Activated CD8-positive, alpha-beta T cell treated with anti-CD3 and anti-CD28 coated beads for 36 hours (primary cell): ENCODE measurements around the gene LFNG. TPM values are rescaled to one million over a fixed set of nuclear protein-coding genes. Genes with fewer than 3 reads are reported as not detected.

Experiments used
- ATAC-seq: fragments of 200-7000 bp; cut with Tn5 transposase; one replicate; pipeline ENCODE4 v1.10.0; 2021; ENCODE audit warnings: mild to moderate bottlenecking, moderate library complexity
- CTCF ChIA-PET: fragments of 350-600 bp; sonication (Branson Sonifier 250); formaldehyde crosslinking; loops from one replicate; lab custom pipeline; 2021; ENCODE audit warnings: antibody characterized with exemption; lab: Charles Lee
- POLR2A ChIA-PET: fragments of 350-600 bp; sonication (Branson Sonifier 250); formaldehyde crosslinking; loops from one replicate; lab custom pipeline; 2021; ENCODE audit warnings: antibody characterized with exemption; lab: Charles Lee
- DNase-seq: peaks from one replicate; pipeline ENCODE4 v3.0.0-alpha.2; 2020
- H3K27ac Mint-ChIP-seq: one replicate; pipeline ENCODE4 v1.8.0; 2021; ENCODE audit warnings: mild to moderate bottlenecking, mixed read lengths
- H3K27me3 Mint-ChIP-seq: one replicate; pipeline ENCODE4 v1.8.0; 2021; ENCODE audit warnings: mixed read lengths
- H3K36me3 Mint-ChIP-seq: one replicate; pipeline ENCODE4 v1.8.0; 2021; ENCODE audit warnings: low read depth, mixed read lengths
- H3K4me1 Mint-ChIP-seq: one replicate; pipeline ENCODE4 v1.8.0; 2021; ENCODE audit warnings: low read depth, mixed read lengths
- H3K4me3 Mint-ChIP-seq: one replicate; pipeline ENCODE4 v1.8.0; 2021; ENCODE audit warnings: mild to moderate bottlenecking, moderate library complexity, mixed read lengths
- H3K9me3 Mint-ChIP-seq: one replicate; pipeline ENCODE4 v1.8.0; 2021; ENCODE audit warnings: mixed read lengths
- intact Hi-C: fragments of 100-400 bp; cut with micrococcal nuclease; formaldehyde crosslinking; loops from one replicate; pipeline ENCODE4 v1.10.0; 2022
- total RNA-seq, 2 experiments: library from RNA; stranded (reverse); gene quantifications; one replicate each; pipeline ENCODE4 v1.2.3, GENCODE V29; 2021
- TF ChIP-seq, protein P1 (sequence below): fragments of 200-600 bp; IDR thresholded peaks from one replicate; pipeline ENCODE4 v1.8.0; 2022; ENCODE audit warnings: antibody characterized with exemption, mild to moderate bottlenecking

LFNG gene
- total RNA-seq, 2 experiments from 2014 or later: 50.6 TPM

DNA sequence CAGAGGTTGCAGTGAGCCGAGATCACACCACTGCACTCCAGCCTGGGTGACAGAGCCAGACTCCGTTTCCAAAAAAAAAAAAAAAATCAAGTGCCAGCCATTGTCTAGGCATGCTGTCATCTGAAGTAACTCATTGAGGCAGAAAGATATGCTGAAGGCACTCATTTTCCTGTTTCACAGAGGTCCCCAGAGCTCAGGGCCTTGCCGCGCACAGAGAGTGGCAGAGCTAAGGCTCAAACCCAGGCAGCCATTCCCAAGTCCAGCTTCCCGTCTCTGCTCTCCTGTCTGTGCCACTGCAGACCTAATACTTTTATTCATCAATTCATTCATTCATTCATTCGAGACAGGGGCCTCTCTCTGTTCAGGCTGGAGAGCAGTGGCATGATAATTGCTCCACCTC is 46.8 kb upstream of the LFNG start:
- Mint-ChIP-seq H3K27ac (no peak overlapping the region), H3K36me3 (no peaks in the 10 kb centered on the region), H3K9me3 (no peaks in the 10 kb centered on the region), H3K4me3 (no peak overlapping the region), H3K4me1 (peaks cover 2% of the 10 kb centered on the region), H3K27me3 (peaks cover 4% of the 10 kb centered on the region)
- TF ChIP-seq, protein P1, sequence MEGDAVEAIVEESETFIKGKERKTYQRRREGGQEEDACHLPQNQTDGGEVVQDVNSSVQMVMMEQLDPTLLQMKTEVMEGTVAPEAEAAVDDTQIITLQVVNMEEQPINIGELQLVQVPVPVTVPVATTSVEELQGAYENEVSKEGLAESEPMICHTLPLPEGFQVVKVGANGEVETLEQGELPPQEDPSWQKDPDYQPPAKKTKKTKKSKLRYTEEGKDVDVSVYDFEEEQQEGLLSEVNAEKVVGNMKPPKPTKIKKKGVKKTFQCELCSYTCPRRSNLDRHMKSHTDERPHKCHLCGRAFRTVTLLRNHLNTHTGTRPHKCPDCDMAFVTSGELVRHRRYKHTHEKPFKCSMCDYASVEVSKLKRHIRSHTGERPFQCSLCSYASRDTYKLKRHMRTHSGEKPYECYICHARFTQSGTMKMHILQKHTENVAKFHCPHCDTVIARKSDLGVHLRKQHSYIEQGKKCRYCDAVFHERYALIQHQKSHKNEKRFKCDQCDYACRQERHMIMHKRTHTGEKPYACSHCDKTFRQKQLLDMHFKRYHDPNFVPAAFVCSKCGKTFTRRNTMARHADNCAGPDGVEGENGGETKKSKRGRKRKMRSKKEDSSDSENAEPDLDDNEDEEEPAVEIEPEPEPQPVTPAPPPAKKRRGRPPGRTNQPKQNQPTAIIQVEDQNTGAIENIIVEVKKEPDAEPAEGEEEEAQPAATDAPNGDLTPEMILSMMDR: no peak
- intact Hi-C loops: no loop called here
- ChIA-PET CTCF (interaction anchor here (6.1 kb wide), 1 partner anchor 21 kb away, joined by 146 read pairs; no protein-coding TSS in a partner anchor), POLR2A (interaction anchor here (0.6 kb wide), 1 partner anchor 32 kb away, joined by 3 read pairs; no protein-coding TSS in a partner anchor)
- ATAC-seq (no peak), DNase-seq (no peak)

DNA sequence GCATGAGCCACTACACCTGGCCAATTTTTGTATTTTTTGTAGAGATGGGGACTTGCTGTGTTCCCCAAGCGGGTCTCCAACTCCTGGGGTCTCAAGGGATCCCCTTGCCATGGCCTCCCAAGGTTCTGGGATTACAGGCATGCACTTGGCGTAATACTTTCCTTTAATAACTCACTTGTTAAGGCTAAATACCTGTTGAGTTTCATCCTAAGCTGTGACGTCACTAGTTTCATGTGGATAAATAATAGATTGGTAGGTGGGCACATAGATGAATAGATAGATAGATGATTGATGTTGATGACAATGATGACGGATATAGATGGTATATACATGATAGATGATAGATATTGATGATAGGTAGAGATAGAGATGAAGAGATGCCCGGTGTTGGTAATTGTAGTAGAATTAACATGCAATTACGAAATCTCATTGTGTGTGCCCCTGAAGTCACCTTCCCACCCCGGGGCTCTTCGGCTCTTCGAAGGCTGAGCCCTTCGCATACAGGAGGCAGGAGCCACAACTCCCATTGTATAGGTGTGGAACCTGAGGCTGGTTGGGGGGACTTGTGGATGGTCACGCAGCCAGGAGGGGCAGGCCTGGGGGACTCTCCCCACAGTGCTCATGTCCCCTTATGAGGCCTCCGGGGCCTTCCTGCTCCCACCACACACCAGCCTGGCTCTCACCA is 45.9 kb upstream of the LFNG start:
- ChIA-PET POLR2A (no interaction called here), CTCF (interaction anchor here (1.2 kb wide), 1 partner anchor 22 kb away, joined by 3 read pairs; no protein-coding TSS in a partner anchor)
- TF ChIP-seq, protein P1: no peak
- no peak for ATAC-seq
- H3K4me1 Mint-ChIP-seq: peaks cover 2% of the 10 kb centered on the region
- H3K36me3 Mint-ChIP-seq: no peaks in the 10 kb centered on the region
- DNase-seq: no peak
- H3K27me3 Mint-ChIP-seq: peaks cover 4% of the 10 kb centered on the region
- no peak overlapping the region for H3K27ac Mint-ChIP-seq
- no peak overlapping the region for H3K4me3 Mint-ChIP-seq
- no peaks in the 10 kb centered on the region for H3K9me3 Mint-ChIP-seq
- intact Hi-C loops: no loop called here

DNA sequence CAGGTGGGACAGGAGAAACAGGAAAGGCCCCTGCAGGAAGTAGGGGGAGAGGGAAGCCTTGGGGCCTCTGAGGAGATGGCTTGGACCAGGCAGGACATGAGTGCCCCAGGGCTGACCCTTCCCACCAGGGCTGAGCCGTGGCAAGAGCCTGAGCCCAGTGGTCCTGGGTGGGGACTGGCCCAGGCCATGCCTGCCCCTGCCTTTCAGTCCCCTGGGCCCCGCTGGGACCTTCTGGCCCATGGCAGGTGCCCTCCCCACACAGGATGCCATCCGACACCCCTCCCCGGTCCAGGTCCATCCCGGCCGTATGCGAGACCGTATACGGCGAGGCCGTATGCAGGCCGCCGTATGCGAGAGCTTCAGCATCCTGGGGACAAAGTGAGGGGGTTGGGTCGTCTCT is 45.4 kb upstream of the LFNG start:
- ChIA-PET CTCF (interaction anchor here (1.2 kb wide), 1 partner anchor 23 kb away, joined by 3 read pairs; no protein-coding TSS in a partner anchor), POLR2A (interaction anchor here (0.7 kb wide), 1 partner anchor 53 kb away, joined by 3 read pairs; no protein-coding TSS in a partner anchor)
- no peak overlapping the region for H3K4me3 Mint-ChIP-seq
- no peaks in the 10 kb centered on the region for H3K4me1 Mint-ChIP-seq
- H3K27me3 Mint-ChIP-seq: peaks cover 3% of the 10 kb centered on the region
- intact Hi-C loops: no loop called here
- TF ChIP-seq, protein P1: no peak
- no peaks in the 10 kb centered on the region for H3K9me3 Mint-ChIP-seq
- ATAC-seq (no peak), DNase-seq (no peak)
- H3K36me3 Mint-ChIP-seq: no peaks in the 10 kb centered on the region
- H3K27ac Mint-ChIP-seq: no peak overlapping the region

DNA sequence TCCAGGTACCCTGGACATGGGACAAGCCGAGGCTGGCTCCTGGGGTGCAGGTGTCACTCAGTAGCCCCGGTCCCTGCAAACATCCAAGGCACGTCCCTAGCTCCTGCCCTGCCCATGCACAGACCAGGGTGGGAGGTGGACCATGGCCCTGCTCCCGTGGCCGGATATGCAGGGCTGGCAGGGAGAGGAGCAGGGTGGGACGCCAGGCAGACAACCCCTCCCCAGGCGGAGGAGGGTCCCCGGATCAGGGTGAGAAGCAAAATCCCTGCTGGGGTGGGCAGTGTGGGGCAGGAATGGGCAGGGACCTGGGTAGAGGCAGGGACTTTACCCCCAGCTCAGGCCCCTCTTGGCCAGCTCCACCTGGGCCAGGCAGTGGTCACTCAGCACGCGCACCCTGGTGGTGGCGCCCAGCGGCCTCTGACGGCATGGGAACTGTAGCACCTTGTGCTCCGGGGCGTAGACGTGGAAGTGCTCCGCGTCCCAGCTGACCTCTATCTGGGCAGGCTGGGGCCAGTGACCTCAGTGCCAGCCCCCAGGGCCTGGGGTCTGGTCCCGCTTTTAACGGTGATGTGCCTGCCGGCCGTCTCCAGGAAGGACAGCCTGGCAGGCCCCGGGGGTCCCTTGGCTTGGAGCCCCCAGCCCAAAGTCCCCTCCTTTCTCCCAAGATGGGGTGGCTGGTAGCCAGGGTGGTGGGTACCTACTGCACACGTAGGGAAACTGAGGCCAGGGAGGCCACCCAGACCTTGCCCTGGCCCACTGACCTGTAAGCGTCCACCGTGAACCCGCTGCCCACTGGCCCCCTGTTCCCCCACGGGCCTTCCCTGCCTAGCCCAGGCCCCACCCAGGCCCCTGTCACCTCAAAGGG is 44.5 kb upstream of the LFNG start:
- no peaks in the 10 kb centered on the region for H3K27me3 Mint-ChIP-seq
- ATAC-seq (no peak), DNase-seq (no peak)
- POLR2A ChIA-PET: interaction anchor here (0.7 kb wide), 1 partner anchor 52 kb away, joined by 3 read pairs; no protein-coding TSS in a partner anchor
- TF ChIP-seq, protein P1: no peak
- H3K27ac Mint-ChIP-seq: no peak overlapping the region
- H3K9me3 Mint-ChIP-seq: no peaks in the 10 kb centered on the region
- intact Hi-C loops: loop anchor here (5.0 kb wide), 1 partner anchor 47 kb away; no protein-coding TSS in a partner anchor
- no peak overlapping the region for H3K4me3 Mint-ChIP-seq
- no peaks in the 10 kb centered on the region for H3K4me1 Mint-ChIP-seq
- CTCF ChIA-PET: interaction anchor here (1.2 kb wide), 1 partner anchor 24 kb away, joined by 3 read pairs; no protein-coding TSS in a partner anchor
- no peaks in the 10 kb centered on the region for H3K36me3 Mint-ChIP-seq
